Right lobe of liver (tissue), 4 donors: Measurements from ENCODE around the gene OR2H2.

Experiments used
- CTCF ChIP-seq, 4 donors: fragments of 200-600 bp in 3 of 4; fragments of 450-650 bp in 1 of 4; IDR thresholded peaks; one replicate each; pipeline versions ENCODE4 v1.5.1 to v1.8.0; 2016 to 2022; ENCODE audit warnings: antibody characterized with exemption in 4 of 4, mild to moderate bottlenecking in 2 of 4
- POLR2A ChIP-seq: fragments of 450-650 bp; IDR thresholded peaks from one replicate; pipeline ENCODE4 v1.6.1; 2017; ENCODE audit warnings: antibody characterized with exemption, mild to moderate bottlenecking
- donor health status: DM: no; HTN: no; CAD: no.
- donor health status: DM: no; HTN: no; CAD: no.
- donor health status: DM: no; HTN: yes; CAD: no.

GRCh38 chr6:29632789-29633533 lies 48.0 kb downstream of the OR2H2 start, which contains the start of gene GABBR1:
- TF ChIP-seq CTCF (IDR thresholded peaks at IDR 0.05), result no peak
- TF ChIP-seq POLR2A, result peak; percentile 16
